GM10266 (cell line): ENCODE measurements around the gene HS3ST3A1.

Source experiments
- DNase-seq: peaks from one replicate; pipeline ENCODE4 v3.0.0; 2012; ENCODE audit errors: extremely low spot score
- TF ChIP-seq, protein P1 (sequence below): IDR thresholded peaks from 2 replicates; pipeline ENCODE4 v1.5.1; 2012; ENCODE audit warnings: mild to moderate bottlenecking, low read depth; ENCODE audit not compliant: control insufficient read depth, insufficient read depth; ENCODE audit errors: missing control alignments

The HS3ST3A1 gene

GRCh38 chr17:13583996-13584700 is 17.6 kb downstream of the HS3ST3A1 start:
- TF ChIP-seq, protein P1, sequence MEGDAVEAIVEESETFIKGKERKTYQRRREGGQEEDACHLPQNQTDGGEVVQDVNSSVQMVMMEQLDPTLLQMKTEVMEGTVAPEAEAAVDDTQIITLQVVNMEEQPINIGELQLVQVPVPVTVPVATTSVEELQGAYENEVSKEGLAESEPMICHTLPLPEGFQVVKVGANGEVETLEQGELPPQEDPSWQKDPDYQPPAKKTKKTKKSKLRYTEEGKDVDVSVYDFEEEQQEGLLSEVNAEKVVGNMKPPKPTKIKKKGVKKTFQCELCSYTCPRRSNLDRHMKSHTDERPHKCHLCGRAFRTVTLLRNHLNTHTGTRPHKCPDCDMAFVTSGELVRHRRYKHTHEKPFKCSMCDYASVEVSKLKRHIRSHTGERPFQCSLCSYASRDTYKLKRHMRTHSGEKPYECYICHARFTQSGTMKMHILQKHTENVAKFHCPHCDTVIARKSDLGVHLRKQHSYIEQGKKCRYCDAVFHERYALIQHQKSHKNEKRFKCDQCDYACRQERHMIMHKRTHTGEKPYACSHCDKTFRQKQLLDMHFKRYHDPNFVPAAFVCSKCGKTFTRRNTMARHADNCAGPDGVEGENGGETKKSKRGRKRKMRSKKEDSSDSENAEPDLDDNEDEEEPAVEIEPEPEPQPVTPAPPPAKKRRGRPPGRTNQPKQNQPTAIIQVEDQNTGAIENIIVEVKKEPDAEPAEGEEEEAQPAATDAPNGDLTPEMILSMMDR = no peak
- DNase-seq = no peak

DNA sequence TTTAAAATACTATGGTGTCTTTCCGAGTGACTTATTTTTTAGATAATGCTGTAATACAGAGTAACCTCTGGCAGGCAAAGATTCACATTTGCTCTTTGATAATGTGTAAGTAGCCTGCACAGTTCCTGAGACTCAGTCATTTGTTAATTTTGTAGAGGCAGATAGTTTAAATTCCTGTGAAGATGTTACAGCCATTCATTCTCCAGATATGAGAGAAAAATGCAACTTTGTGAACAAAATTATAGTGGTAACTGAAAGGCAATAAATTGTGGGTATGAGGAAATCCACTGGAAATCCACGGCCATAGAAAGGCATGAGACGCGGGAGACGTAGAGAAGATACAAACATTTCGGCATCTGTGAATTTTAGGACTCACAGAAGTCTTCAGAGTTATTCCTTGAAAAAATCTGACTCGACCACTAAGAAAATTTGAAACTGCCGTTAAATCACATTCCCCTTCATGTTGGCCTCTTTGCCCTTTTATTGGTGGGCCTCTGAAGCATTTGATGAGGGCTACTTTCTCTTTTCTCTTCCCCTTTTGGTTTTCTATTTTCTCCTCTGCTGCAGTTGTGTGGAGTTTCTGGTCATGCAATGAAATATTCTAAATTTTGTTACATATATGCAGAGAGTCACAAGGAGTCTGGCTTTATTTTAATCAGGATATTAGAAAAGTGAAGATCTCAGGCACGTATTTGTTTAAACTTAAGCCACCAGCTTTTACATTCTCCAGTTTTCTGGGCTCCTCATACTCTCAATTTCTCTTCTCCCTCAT is 18.8 kb downstream of the HS3ST3A1 start:
- TF ChIP-seq, protein P1 = no peak
- no peak for DNase-seq

DNA sequence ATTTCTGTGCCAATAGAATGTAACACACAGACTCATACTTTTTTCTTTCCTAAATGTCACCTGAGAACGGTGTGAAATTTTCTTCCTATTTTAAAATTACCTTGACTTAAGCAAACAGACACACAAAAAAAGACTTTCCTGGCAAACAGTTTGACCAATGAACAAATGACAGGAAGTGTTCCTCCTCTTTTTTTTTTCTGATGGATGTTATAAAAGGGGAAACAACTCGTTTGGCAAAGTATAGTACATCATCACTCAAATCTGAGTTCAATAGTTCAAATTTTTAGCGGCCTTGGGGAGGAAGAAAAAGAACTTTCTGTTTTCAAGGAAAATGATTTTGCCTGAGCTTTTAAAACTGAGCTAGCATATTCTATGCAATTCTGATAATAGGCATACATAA is 19.8 kb downstream of the HS3ST3A1 start:
- no peak for DNase-seq
- TF ChIP-seq, protein P1 = no peak

DNA sequence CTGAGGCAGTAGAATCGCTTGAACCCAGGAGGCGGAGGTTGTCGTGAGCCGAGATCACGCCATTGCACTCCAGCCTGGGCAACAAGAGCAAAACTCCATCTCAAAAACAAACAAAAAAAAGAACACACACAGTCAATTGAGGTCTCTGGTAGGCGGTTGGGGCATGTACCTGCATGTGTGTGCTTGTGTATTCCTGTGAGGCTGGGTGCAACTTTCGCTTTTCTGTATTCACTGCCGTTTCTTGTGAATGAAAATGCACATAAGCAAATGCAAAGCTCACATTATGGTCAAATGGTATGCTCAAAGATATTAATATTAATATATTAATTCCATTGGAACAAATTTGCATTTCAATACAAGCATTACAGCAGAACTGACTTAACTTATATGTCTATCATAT is 20.9 kb downstream of the HS3ST3A1 start:
- DNase-seq = no peak
- TF ChIP-seq, protein P1 = no peak

DNA sequence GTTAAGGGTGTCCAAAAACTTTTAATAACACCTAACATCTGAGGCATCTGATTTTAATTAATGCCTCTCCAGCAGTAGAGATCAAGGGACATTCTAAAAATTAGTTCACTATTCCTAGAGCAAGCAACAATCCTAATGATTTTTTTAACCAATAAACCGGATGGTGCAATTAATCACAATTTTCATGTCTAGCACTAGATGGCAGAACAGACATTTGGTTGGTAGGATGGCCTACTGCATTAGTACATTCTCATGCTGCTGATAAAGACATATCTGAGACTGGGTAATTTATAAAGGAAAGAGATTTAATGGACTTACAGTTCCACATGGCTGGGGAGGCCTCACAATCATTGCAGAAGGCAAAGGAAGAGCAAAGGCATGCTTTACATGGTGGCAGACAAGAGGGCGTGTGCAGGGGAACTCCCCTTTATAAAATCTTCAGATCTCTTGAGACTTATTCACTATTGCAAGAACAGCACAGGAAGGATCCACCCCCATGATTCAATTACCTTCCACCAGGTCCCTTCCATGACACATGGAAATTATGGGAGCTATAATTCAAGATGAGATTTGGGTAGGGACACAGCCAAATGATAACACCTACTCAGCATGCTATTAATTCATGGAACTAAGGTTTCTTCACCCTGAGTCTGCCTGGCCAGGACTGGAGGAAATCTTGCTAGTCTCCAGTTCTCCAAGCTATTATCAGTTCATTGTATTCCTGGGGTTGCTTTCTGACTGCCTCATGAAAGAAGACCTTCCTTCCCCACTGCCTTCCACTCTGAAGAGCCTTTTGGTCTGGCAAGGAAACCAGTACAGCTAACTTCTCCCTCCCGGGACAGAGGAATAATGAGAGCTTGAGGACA is 24.8 kb downstream of the HS3ST3A1 start:
- TF ChIP-seq, protein P1 = no peak
- DNase-seq = no peak

DNA sequence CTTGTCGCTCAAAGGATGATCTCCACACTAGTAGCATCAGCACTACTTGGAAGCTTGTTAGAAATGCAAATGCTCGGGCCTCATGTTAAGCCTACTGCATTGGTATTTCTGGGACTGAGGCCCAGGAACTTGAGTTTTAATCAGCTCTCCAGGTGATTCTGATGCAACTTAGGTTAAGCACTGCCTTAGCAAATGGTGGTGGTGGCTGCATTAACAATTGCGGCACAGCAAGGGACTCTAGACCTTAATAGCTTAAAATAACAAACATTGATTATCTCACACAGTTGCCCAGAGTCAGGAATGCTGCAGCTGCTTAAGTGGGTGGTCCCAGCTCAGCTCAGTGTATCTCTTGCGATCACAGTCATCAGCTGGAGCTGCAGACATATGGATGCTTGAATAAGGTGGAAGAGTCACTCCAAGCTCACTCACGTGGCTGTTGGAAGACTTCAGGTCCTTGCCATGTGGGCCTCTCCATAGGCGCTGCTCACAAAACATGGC is 25.8 kb downstream of the HS3ST3A1 start:
- DNase-seq = no peak
- TF ChIP-seq, protein P1 = no peak
